Muscle layer of colon (tissue), 2 donors: ENCODE measurements around the gene SPINK5.
"Not testable (repeated sequence)": the region's sequence is repeated elsewhere in the genome, so short reads cannot be mapped to it uniquely, and the experiment has no call there.

ENCODE experiments used
- H3K27ac ChIP-seq: one replicate; pipeline ENCODE4 v1.7.0; 2013; ENCODE audit warnings: low read depth, mild to moderate bottlenecking, low read length, moderate library complexity
- H3K27me3 ChIP-seq, 2 donors: one replicate each; pipeline ENCODE4 v1.7.0; 2013; ENCODE audit warnings: low read length in 2 of 2, mild to moderate bottlenecking in 2 of 2; ENCODE audit not compliant: insufficient read depth in 2 of 2, control insufficient read depth in 1 of 2
- H3K36me3 ChIP-seq: one replicate; pipeline ENCODE4 v1.7.0; 2013; ENCODE audit warnings: mild to moderate bottlenecking, low read length; ENCODE audit not compliant: insufficient read depth
- H3K4me1 ChIP-seq: one replicate; pipeline ENCODE4 v1.7.0; 2013; ENCODE audit warnings: mild to moderate bottlenecking, low read length; ENCODE audit not compliant: insufficient read depth
- H3K4me3 ChIP-seq, 2 donors: one replicate each; pipeline ENCODE4 v1.7.0; 2013; ENCODE audit warnings: low read length in 2 of 2, low read depth in 1 of 2, mild to moderate bottlenecking in 1 of 2, moderate library complexity in 1 of 2
- H3K9ac ChIP-seq: one replicate; pipeline ENCODE4 v1.7.0; 2013; ENCODE audit warnings: low read length
- H3K9me3 ChIP-seq: one replicate; pipeline ENCODE4 v1.7.0; 2013; ENCODE audit warnings: mild to moderate bottlenecking, low read length
- donor health status: abdominal sarcoma.
- donor health status: Adenocarcinoma of cecum.

The SPINK5 gene

GRCh38 chr5:148063861-148064260 is at the start of gene SPINK5:
SPINK5 (plus strand) TSS chr5:148063980; CDS start chr5:148064045, 65 bp downstream.
- H3K9ac ChIP-seq = no peak within 1 kb of the TSS
- H3K27me3 ChIP-seq = no peaks in the 10 kb centered on the region
- H3K4me3 ChIP-seq = no peak within 1 kb of the TSS
- no peaks in the 10 kb centered on the region for H3K36me3 ChIP-seq
- no peak within 1 kb of the TSS for H3K27ac ChIP-seq
- H3K9me3 ChIP-seq = no peaks in the 10 kb centered on the region
- H3K4me1 ChIP-seq = peaks cover 4% of the 10 kb centered on the region

- H3K9ac ChIP-seq = no peak overlapping the region
- H3K9me3 ChIP-seq = no peaks in the 10 kb centered on the region
- no peaks in the 10 kb centered on the region for H3K36me3 ChIP-seq
- no peaks in the 10 kb centered on the region for H3K27me3 ChIP-seq
- H3K27ac ChIP-seq = no peak overlapping the region
- H3K4me3 ChIP-seq = no peak overlapping the region
- no peaks in the 10 kb centered on the region for H3K4me1 ChIP-seq
Measured at GRCh38 chr5:148014276-148014675, 49.5 kb upstream of the SPINK5 start.

- Histone ChIP-seq H3K27me3 (no peaks in the 10 kb centered on the region), H3K4me1 (no peaks in the 10 kb centered on the region), H3K9ac (no peak overlapping the region), H3K36me3 (no peaks in the 10 kb centered on the region), H3K27ac (no peak overlapping the region), H3K9me3 (no peaks in the 10 kb centered on the region), H3K4me3 (no peak overlapping the region)
Measured at GRCh38 chr5:148020257-148020988, 43.4 kb upstream of the SPINK5 start.

GRCh38 chr5:148027505-148027904 is 36.3 kb upstream of the SPINK5 start:
- Histone ChIP-seq H3K9me3 (no peaks in the 10 kb centered on the region), H3K9ac (no peak overlapping the region), H3K36me3 (no peaks in the 10 kb centered on the region), H3K27ac (no peak overlapping the region), H3K4me3 (no peak overlapping the region), H3K4me1 (no peaks in the 10 kb centered on the region), H3K27me3 (no peaks in the 10 kb centered on the region)

- Histone ChIP-seq H3K4me3 (no peak overlapping the region), H3K36me3 (no peaks in the 10 kb centered on the region)
Measured at GRCh38 chr5:148029131-148029530, 34.6 kb upstream of the SPINK5 start.

GRCh38 chr5:148033134-148033533 is 30.6 kb upstream of the SPINK5 start:
- no peaks in the 10 kb centered on the region for H3K4me1 ChIP-seq
- H3K9me3 ChIP-seq = no peaks in the 10 kb centered on the region
- no peak overlapping the region for H3K4me3 ChIP-seq
- no peak overlapping the region for H3K27ac ChIP-seq
- no peaks in the 10 kb centered on the region for H3K27me3 ChIP-seq
- H3K36me3 ChIP-seq = no peaks in the 10 kb centered on the region
- no peak overlapping the region for H3K9ac ChIP-seq

More at GRCh38 chr5:148029131-148029530, 34.6 kb upstream of the SPINK5 start:
- Histone ChIP-seq H3K4me1 (no peaks in the 10 kb centered on the region), H3K9me3 (no peaks in the 10 kb centered on the region), H3K9ac (no peak overlapping the region), H3K27me3 (no peaks in the 10 kb centered on the region), H3K27ac (no peak overlapping the region)

- Histone ChIP-seq H3K27ac (no peak overlapping the region), H3K9ac (no peak overlapping the region), H3K36me3 (no peaks in the 10 kb centered on the region), H3K4me1 (no peaks in the 10 kb centered on the region), H3K9me3 (no peaks in the 10 kb centered on the region), H3K27me3 (no peaks in the 10 kb centered on the region), H3K4me3 (no peak overlapping the region)
Measured at GRCh38 chr5:148035676-148036075, 28.1 kb upstream of the SPINK5 start.

- Histone ChIP-seq H3K9ac (no peak overlapping the region), H3K9me3 (no peaks in the 10 kb centered on the region), H3K27me3 (no peaks in the 10 kb centered on the region), H3K4me3 (no peak overlapping the region), H3K36me3 (no peaks in the 10 kb centered on the region), H3K4me1 (no peaks in the 10 kb centered on the region), H3K27ac (no peak overlapping the region)
Measured at GRCh38 chr5:148042881-148043280, 20.9 kb upstream of the SPINK5 start.

- H3K4me3 ChIP-seq = no peak overlapping the region
- no peaks in the 10 kb centered on the region for H3K27me3 ChIP-seq
- H3K9me3 ChIP-seq = no peaks in the 10 kb centered on the region
- no peaks in the 10 kb centered on the region for H3K4me1 ChIP-seq
- H3K9ac ChIP-seq = no peak overlapping the region
- H3K36me3 ChIP-seq = no peaks in the 10 kb centered on the region
- H3K27ac ChIP-seq = no peak overlapping the region
Measured at GRCh38 chr5:148043705-148044104, 20.1 kb upstream of the SPINK5 start.

GRCh38 chr5:148055160-148055559 is 8.6 kb upstream of the SPINK5 start:
- not testable (repeated sequence) for H3K9ac ChIP-seq, H3K27me3 ChIP-seq, H3K27ac ChIP-seq, H3K9me3 ChIP-seq, H3K36me3 ChIP-seq, H3K4me3 ChIP-seq, H3K4me1 ChIP-seq

GRCh38 chr5:148060309-148060708 is 3.5 kb upstream of the SPINK5 start:
- Histone ChIP-seq H3K36me3 (no peaks in the 10 kb centered on the region), H3K4me3 (no peak overlapping the region), H3K27me3 (no peaks in the 10 kb centered on the region), H3K27ac (no peak overlapping the region), H3K4me1 (no peaks in the 10 kb centered on the region), H3K9ac (no peak overlapping the region), H3K9me3 (peaks cover 8% of the 10 kb centered on the region)

GRCh38 chr5:148060881-148061280 is 2.9 kb upstream of the SPINK5 start:
- no peaks in the 10 kb centered on the region for H3K36me3 ChIP-seq
- no peak overlapping the region for H3K27ac ChIP-seq
- no peaks in the 10 kb centered on the region for H3K27me3 ChIP-seq
- H3K9ac ChIP-seq = no peak overlapping the region
- no peak overlapping the region for H3K4me3 ChIP-seq
- peaks cover 2% of the 10 kb centered on the region for H3K9me3 ChIP-seq
- no peaks in the 10 kb centered on the region for H3K4me1 ChIP-seq
